Smooth muscle cell (in vitro differentiated cells): ENCODE measurements around the gene TREM1. TPM values are rescaled to one million over a fixed set of nuclear protein-coding genes. Genes with fewer than 3 reads are reported as not detected.
A peak's percentile ranks its signal among the peaks of the same experiment; 100 is the strongest.

Experiments
- DNase-seq: peaks from one replicate; lab custom pipeline; 2025; ENCODE audit not compliant: unreplicated experiment; lab: John Stamatoyannopoulos, UW
- H2AFZ ChIP-seq: fragments of 200-600 bp; sonication (generic); 2 replicates; pipeline ENCODE4 v1.6.0; 2016; ENCODE audit warnings: antibody characterized with exemption, low read depth, mild to moderate bottlenecking
- H3F3A ChIP-seq: fragments of 200-600 bp; sonication (generic); 2 replicates; pipeline ENCODE4 v1.6.0; 2017; ENCODE audit warnings: antibody characterized with exemption, low read depth
- H3K27ac ChIP-seq: fragments of 200-600 bp; sonication (generic); 2 replicates; pipeline ENCODE4 v1.5.1; 2016; ENCODE audit warnings: low read depth, mild to moderate bottlenecking
- H3K27me3 ChIP-seq: fragments of 200-600 bp; sonication (generic); 2 replicates; pipeline ENCODE4 v1.6.1; 2016; ENCODE audit warnings: low read depth, mild to moderate bottlenecking
- H3K36me3 ChIP-seq: fragments of 200-600 bp; sonication (generic); 2 replicates; pipeline ENCODE4 v1.5.1; 2016; ENCODE audit warnings: low read depth
- H3K4me1 ChIP-seq: fragments of 200-600 bp; sonication (generic); 2 replicates; pipeline ENCODE4 v1.5.1; 2016; ENCODE audit warnings: low read depth
- H3K4me2 ChIP-seq: fragments of 200-600 bp; sonication (generic); 2 replicates; pipeline ENCODE4 v1.6.0; 2016; ENCODE audit warnings: mild to moderate bottlenecking
- H3K4me3 ChIP-seq: fragments of 200-600 bp; sonication (generic); 2 replicates; pipeline ENCODE4 v1.5.1; 2016; ENCODE audit warnings: mild to moderate bottlenecking
- H3K79me2 ChIP-seq: fragments of 200-600 bp; sonication (generic); 2 replicates; pipeline ENCODE4 v1.6.0; 2016; ENCODE audit warnings: low read depth, mild to moderate bottlenecking
- H3K9ac ChIP-seq: fragments of 200-600 bp; sonication (generic); 2 replicates; pipeline ENCODE4 v1.6.0; 2016; ENCODE audit warnings: low read depth
- H3K9me3 ChIP-seq: fragments of 200-600 bp; sonication (generic); replicated peaks from 2 replicates; pipeline ENCODE4 v1.5.1; 2016; ENCODE audit warnings: low read depth
- H4K20me1 ChIP-seq: fragments of 200-600 bp; sonication (generic); 2 replicates; pipeline ENCODE4 v1.6.0; 2016; ENCODE audit warnings: low read depth
- WGBS: methylation state at CpG from one replicate; pipeline ENCODE4 v1.1.7; 2016; ENCODE audit warnings: low lambda C conversion rate; 5-methylcytosine and 5-hydroxymethylcytosine counted together
- polyA plus RNA-seq: library from polyadenylated mRNA; unstranded; fragments of >200 nt; fragmentation: Nextera tagmentation; extraction: Ambion mirVana; gene quantifications from 2 replicates; pipeline ENCODE4 v1.2.1, GENCODE V29; 2016
- total RNA-seq: library from RNA; depleted of rRNA; stranded (reverse); fragments of >200 nt; gene quantifications from 2 replicates; pipeline ENCODE4 v1.2.3, GENCODE V29; 2014
- TF ChIP-seq, protein P1 (sequence below): fragments of 200-600 bp; sonication (generic); IDR thresholded peaks from 2 replicates; pipeline ENCODE4 v1.5.1; 2017; ENCODE audit warnings: borderline replicate concordance, mild to moderate bottlenecking, antibody characterized with exemption; ENCODE audit not compliant: insufficient read depth, poor library complexity, severe bottlenecking

The TREM1 gene
- total and polyA plus RNA-seq, 2 experiments from 2014 or later: 6.9 to 14.1 TPM

DNA sequence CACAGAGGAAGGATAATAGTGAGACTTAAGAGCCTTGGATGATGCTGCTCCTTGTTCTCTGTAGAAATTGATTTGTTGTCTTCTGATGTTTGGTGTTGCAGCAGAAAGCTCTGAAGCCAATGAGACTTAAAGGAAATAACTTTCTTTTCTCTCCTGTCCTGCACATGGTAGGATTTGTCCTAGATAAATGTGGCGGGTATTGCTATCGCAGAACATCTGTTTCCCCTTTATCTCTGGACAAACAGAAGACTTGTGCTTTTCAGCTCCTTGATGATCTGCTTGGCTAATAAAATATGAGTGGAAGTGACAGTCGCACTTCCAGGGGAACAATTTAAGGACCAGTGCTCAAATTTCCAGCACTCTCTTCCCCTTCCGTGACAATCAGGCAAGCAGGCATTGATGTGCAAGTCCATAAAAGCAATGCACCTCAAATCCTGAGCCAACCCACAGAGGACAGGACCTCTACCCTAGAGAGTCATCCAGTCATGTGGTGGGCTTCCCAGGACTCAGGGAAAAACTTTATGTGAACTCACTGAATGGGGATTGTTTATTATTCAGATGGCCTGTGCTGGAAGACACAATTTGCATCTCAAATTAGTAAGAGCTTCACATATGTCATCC lies 39.1 kb upstream of the TREM1 start:
- Histone ChIP-seq H3K27me3 (peaks cover 49% of the 10 kb centered on the region), H3K27ac (no peak overlapping the region), H3K79me2 (no peaks in the 10 kb centered on the region), H3K4me3 (no peak overlapping the region), H3K9me3 (no peaks in the 10 kb centered on the region), H3K36me3 (no peaks in the 10 kb centered on the region), H3K9ac (no peak overlapping the region), H3K4me2 (no peak overlapping the region), H4K20me1 (no peaks in the 10 kb centered on the region), H3F3A (no peaks in the 10 kb centered on the region), H2AFZ (peak overlapping the region; percentile 3), H3K4me1 (no peaks in the 10 kb centered on the region)
- TF ChIP-seq, protein P1, sequence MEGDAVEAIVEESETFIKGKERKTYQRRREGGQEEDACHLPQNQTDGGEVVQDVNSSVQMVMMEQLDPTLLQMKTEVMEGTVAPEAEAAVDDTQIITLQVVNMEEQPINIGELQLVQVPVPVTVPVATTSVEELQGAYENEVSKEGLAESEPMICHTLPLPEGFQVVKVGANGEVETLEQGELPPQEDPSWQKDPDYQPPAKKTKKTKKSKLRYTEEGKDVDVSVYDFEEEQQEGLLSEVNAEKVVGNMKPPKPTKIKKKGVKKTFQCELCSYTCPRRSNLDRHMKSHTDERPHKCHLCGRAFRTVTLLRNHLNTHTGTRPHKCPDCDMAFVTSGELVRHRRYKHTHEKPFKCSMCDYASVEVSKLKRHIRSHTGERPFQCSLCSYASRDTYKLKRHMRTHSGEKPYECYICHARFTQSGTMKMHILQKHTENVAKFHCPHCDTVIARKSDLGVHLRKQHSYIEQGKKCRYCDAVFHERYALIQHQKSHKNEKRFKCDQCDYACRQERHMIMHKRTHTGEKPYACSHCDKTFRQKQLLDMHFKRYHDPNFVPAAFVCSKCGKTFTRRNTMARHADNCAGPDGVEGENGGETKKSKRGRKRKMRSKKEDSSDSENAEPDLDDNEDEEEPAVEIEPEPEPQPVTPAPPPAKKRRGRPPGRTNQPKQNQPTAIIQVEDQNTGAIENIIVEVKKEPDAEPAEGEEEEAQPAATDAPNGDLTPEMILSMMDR: no peak
- 68% methylated on average over 4 of the region's 4 CpGs for WGBS
- DNase-seq: no peak

DNA sequence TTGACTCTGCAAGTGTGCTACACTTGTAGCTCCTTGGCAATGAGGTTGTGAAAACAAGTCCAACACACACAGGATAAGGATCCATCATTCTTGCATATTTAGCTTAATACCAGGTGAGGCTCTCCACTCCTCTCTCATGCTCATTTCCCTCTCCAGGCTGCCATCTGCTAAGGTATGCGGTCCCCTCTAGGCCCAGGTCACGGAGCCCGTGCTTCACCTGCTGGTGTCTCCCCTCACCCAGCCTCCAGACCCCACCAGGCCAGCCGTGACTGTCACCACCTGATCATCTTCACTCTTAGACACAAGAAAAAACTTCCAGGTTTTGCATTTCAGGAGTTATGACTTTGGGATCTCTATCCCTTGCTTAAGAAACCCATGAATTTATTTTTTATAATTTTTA lies 34.7 kb upstream of the TREM1 start:
- 83% methylated on average over 4 of the region's 4 CpGs for WGBS
- H3K4me1 ChIP-seq: no peaks in the 10 kb centered on the region
- H2AFZ ChIP-seq: no peak overlapping the region
- H3K27ac ChIP-seq: no peak overlapping the region
- no peaks in the 10 kb centered on the region for H3K36me3 ChIP-seq
- H3F3A ChIP-seq: no peaks in the 10 kb centered on the region
- H3K79me2 ChIP-seq: no peaks in the 10 kb centered on the region
- H3K27me3 ChIP-seq: peaks cover 42% of the 10 kb centered on the region
- no peaks in the 10 kb centered on the region for H4K20me1 ChIP-seq
- H3K4me3 ChIP-seq: no peak overlapping the region
- H3K9ac ChIP-seq: no peak overlapping the region
- H3K4me2 ChIP-seq: no peak overlapping the region
- no peak for DNase-seq
- TF ChIP-seq, protein P1: no peak
- H3K9me3 ChIP-seq: no peaks in the 10 kb centered on the region

DNA sequence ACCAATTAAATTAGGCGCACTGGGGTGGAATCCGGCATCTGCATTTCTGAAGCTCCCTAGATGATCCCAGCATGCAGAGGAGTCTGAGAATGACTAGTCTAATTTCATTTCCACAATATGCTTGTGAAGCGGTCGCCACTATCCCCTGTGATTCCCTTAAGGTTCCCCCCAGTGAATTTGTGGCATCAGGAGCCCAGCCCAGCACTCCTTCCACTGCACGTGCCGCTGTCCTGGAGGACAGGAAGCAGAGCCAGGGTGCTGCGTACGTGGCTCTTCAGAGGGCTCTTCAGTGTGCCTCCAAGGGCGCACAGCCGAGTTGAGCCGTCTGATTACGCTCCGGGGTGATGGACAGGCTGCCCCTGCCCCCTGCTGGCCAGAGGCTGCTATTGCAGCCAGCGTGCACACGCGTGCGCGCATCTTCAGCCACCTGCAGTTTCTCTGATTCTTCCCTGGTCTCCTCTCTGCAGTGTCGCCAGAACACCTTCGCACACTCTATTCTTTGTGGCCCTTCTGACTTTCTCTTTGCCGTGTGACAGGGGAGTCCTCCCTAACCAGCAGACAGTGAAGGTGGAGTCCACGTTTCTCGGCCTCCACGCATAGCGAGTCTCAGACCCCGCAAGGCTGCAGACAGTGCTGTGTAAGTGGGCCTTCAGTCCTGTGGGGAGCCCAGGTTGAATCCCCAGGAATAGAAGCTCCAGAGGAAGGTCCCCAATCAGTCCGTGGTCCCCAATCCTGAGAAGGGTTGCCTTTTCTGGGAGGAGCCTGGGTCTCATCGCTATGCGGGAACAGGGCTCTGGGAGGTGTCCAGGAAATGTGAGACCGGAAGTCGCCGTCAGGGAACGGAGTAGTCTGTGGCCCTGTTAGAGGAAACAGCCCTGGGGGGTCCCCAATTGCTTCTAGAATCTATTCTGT lies 32.4 kb upstream of the TREM1 start:
- Histone ChIP-seq H3K4me2 (peak overlapping the region; percentile 86), H3K27me3 (peaks cover 50% of the 10 kb centered on the region), H3K79me2 (no peaks in the 10 kb centered on the region), H3K4me3 (peak overlapping the region; percentile 50), H4K20me1 (no peaks in the 10 kb centered on the region), H3F3A (no peaks in the 10 kb centered on the region), H3K27ac (no peak overlapping the region), H3K36me3 (no peaks in the 10 kb centered on the region), H2AFZ (peak overlapping the region; percentile 56), H3K9me3 (no peaks in the 10 kb centered on the region), H3K4me1 (no peaks in the 10 kb centered on the region), H3K9ac (peak overlapping the region; percentile 23)
- TF ChIP-seq, protein P1: peak; percentile 100
- 24% methylated on average over 32 of the region's 33 CpGs for WGBS
- peak; percentile 41 for DNase-seq
